ENCODE results near the gene UROC1.

UROC1 gene

GRCh38 chr3:126473292-126474168 is 44.0 kb downstream of the UROC1 start:
- Histone ChIP-seq H3K4me1 (ENCODE audit: control insufficient read depth in 2 of 2, insufficient read depth in 2 of 2, low read length in 2 of 2) (peaks cover 31 to 35% of the 10 kb centered on the region in 2 donors), H3K4me3 (ENCODE audit: low read length in 2 of 2) (peak overlapping the region; percentile 20 to 52), H3K27ac (ENCODE audit: low read depth in 2 of 2, low read length in 2 of 2) (no peak overlapping the region), H3K27me3 (ENCODE audit: control insufficient read depth in 2 of 2, insufficient read depth in 2 of 2, low read length in 2 of 2) (no peaks in the 10 kb centered on the region), H3K36me3 (ENCODE audit: control insufficient read depth in 2 of 2, insufficient read depth in 2 of 2, low read length in 2 of 2) (peaks cover 27 to 38% of the 10 kb centered on the region in 2 donors), H3K9ac (ENCODE audit: low read depth in 1 of 2, low read length in 2 of 2) (peak overlapping the region in 1 of 2 donors; percentile 13), H3K9me3 (ENCODE audit: control insufficient read depth in 2 of 2, low read length in 2 of 2) (no peaks in the 10 kb centered on the region)

- Histone ChIP-seq H3K27me3 (ENCODE audit: control insufficient read depth in 2 of 2, insufficient read depth in 2 of 2, low read length in 2 of 2) (no peaks in the 10 kb centered on the region), H3K9ac (ENCODE audit: low read depth in 1 of 2, low read length in 2 of 2) (no peak overlapping the region), H3K4me3 (ENCODE audit: low read length in 2 of 2) (peak overlapping the region; percentile 20 to 52), H3K27ac (ENCODE audit: low read depth in 2 of 2, low read length in 2 of 2) (no peak overlapping the region), H3K36me3 (ENCODE audit: control insufficient read depth in 2 of 2, insufficient read depth in 2 of 2, low read length in 2 of 2) (peaks cover 38 to 49% of the 10 kb centered on the region in 2 donors), H3K4me1 (ENCODE audit: control insufficient read depth in 2 of 2, insufficient read depth in 2 of 2, low read length in 2 of 2) (peaks cover 31 to 35% of the 10 kb centered on the region in 2 donors), H3K9me3 (ENCODE audit: control insufficient read depth in 2 of 2, low read length in 2 of 2) (no peaks in the 10 kb centered on the region)
These were observed 45.1 kb downstream of the UROC1 start for GRCh38 chr3:126472277-126473006.

DNA sequence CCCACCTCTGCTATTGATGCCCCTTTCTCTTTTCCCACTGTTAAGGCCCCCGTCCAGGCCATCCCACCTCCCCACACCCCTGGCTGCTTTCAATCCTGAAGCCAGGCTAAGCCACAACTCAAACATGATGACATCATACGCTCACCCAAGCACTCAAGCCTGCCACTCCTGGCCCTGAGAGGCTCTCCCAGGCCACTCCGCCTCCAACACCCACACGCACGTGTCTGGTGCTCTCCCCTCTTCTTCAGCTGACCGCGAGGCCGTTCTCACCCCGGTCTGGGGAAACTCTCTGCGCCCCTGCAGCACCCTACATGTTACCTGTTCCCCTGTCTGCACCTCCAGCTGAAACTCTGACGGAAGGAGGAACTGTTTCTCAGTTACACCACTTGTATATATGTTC is 48.1 kb downstream of the UROC1 start:
- Histone ChIP-seq H3K27ac (ENCODE audit: low read depth in 2 of 2, low read length in 2 of 2) (no peak overlapping the region), H3K4me1 (ENCODE audit: control insufficient read depth in 2 of 2, insufficient read depth in 2 of 2, low read length in 2 of 2) (peaks cover 24 to 27% of the 10 kb centered on the region in 2 donors), H3K4me3 (ENCODE audit: low read length in 2 of 2) (no peak overlapping the region), H3K27me3 (ENCODE audit: control insufficient read depth in 2 of 2, insufficient read depth in 2 of 2, low read length in 2 of 2) (no peaks in the 10 kb centered on the region), H3K36me3 (ENCODE audit: control insufficient read depth in 2 of 2, insufficient read depth in 2 of 2, low read length in 2 of 2) (peaks cover 63 to 78% of the 10 kb centered on the region in 2 donors), H3K9ac (ENCODE audit: low read depth in 1 of 2, low read length in 2 of 2) (no peak overlapping the region), H3K9me3 (ENCODE audit: control insufficient read depth in 2 of 2, low read length in 2 of 2) (no peaks in the 10 kb centered on the region)

DNA sequence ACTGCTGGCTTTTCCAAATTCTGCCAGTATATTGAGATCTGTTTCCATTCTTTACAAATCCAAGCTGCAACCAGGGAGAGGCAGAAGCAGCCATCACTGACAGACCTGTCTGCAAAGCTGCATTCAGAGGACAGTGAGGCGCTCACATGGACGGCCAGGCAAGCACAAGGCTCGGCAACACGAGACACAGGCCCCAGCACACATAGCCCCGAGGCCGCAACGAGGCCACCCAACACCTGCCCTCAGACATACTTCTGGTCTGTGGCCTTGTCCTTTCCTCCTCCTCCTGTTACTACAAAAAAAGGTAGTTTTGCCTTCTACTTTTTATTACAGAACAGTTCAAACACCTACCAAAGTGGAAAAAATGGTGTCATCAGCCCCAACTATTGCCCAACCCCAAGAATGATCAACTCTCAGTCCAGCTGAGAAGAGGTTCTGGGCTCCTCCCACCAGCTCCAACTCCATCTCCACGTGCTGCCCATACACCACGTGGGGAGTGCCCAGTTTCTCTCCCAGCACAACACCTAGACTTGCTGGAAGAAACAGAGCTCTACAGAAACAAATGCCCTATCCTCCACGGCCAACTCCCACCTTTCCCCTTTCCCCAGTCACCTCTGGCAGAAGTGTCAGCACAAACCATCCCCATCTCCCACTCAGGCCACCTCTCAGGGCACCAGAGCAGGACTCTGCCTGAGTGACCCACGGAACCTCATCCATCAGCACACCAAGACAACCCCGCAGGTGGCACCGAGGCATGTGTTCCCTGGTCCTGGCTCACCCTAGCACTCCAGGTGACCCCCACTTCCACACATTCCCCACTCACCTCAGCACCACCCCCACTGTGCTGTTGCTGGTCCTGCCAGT is 49.3 kb downstream of the UROC1 start:
- peaks cover 14 to 15% of the 10 kb centered on the region in 2 donors for H3K4me1 ChIP-seq (ENCODE audit: control insufficient read depth in 2 of 2, insufficient read depth in 2 of 2, low read length in 2 of 2)
- H3K27ac ChIP-seq (ENCODE audit: low read depth in 2 of 2, low read length in 2 of 2) = no peak overlapping the region
- peaks cover 70 to 85% of the 10 kb centered on the region in 2 donors for H3K36me3 ChIP-seq (ENCODE audit: control insufficient read depth in 2 of 2, insufficient read depth in 2 of 2, low read length in 2 of 2)

GRCh38 chr3:126467611-126467955 is 50.0 kb downstream of the UROC1 start:
- Histone ChIP-seq H3K27me3 (ENCODE audit: control insufficient read depth in 2 of 2, insufficient read depth in 2 of 2, low read length in 2 of 2) (no peaks in the 10 kb centered on the region), H3K27ac (ENCODE audit: low read depth in 2 of 2, low read length in 2 of 2) (no peak overlapping the region), H3K9ac (ENCODE audit: low read depth in 1 of 2, low read length in 2 of 2) (no peak overlapping the region), H3K36me3 (ENCODE audit: control insufficient read depth in 2 of 2, insufficient read depth in 2 of 2, low read length in 2 of 2) (peaks cover 71 to 89% of the 10 kb centered on the region in 2 donors), H3K4me1 (ENCODE audit: control insufficient read depth in 2 of 2, insufficient read depth in 2 of 2, low read length in 2 of 2) (peaks cover 7 to 9% of the 10 kb centered on the region in 2 donors), H3K9me3 (ENCODE audit: control insufficient read depth in 2 of 2, low read length in 2 of 2) (no peaks in the 10 kb centered on the region), H3K4me3 (ENCODE audit: low read length in 2 of 2) (no peak overlapping the region)

More for the DNA sequence above, 49.3 kb downstream of the UROC1 start:
- Histone ChIP-seq H3K4me3 (ENCODE audit: low read length in 2 of 2) (no peak overlapping the region), H3K27me3 (ENCODE audit: control insufficient read depth in 2 of 2, insufficient read depth in 2 of 2, low read length in 2 of 2) (no peaks in the 10 kb centered on the region), H3K9me3 (ENCODE audit: control insufficient read depth in 2 of 2, low read length in 2 of 2) (no peaks in the 10 kb centered on the region), H3K9ac (ENCODE audit: low read depth in 1 of 2, low read length in 2 of 2) (no peak overlapping the region)

GRCh38 chr3:126466886-126467610 is 50.5 kb downstream of the UROC1 start:
- no peak overlapping the region for H3K27ac ChIP-seq (ENCODE audit: low read depth in 2 of 2, low read length in 2 of 2)
- H3K4me1 ChIP-seq (ENCODE audit: control insufficient read depth in 2 of 2, insufficient read depth in 2 of 2, low read length in 2 of 2) = peaks cover 2 to 3% of the 10 kb centered on the region in 2 donors
- no peak overlapping the region for H3K9ac ChIP-seq (ENCODE audit: low read depth in 1 of 2, low read length in 2 of 2)

DNA sequence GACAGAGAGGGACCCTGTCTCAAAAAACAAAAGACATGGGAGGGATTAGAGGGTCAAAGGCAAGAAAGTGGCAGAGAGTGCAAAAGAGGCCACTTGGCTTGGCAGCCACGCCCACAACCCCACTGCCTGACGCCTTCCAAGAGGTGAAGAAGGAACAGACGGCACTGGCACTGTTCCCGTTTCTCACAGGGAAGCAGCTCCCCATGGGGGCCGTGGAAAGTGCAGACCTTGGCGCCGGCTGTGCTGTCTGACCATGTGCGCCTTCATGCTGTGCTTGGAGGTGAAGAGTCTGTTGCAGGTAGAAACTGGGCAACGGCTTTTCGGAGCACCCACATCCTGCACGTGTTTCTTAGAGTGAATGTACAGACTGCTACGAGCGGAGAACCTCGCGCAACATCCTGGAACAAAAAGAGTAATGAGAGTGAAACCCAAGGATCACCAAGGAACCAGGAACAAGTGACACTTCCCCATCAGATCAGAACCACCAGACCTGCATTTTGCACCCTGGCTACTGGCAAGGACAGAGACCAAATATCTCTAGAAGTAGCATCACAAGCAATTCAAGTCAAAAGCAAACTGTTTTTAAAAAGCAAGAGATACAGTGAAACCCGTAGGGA is 51.5 kb downstream of the UROC1 start:
- Histone ChIP-seq H3K4me1 (ENCODE audit: control insufficient read depth in 2 of 2, insufficient read depth in 2 of 2, low read length in 2 of 2) (no peaks in the 10 kb centered on the region), H3K36me3 (ENCODE audit: control insufficient read depth in 2 of 2, insufficient read depth in 2 of 2, low read length in 2 of 2) (peaks cover 83 to 95% of the 10 kb centered on the region in 2 donors), H3K27me3 (ENCODE audit: control insufficient read depth in 2 of 2, insufficient read depth in 2 of 2, low read length in 2 of 2) (no peaks in the 10 kb centered on the region), H3K4me3 (ENCODE audit: low read length in 2 of 2) (no peak overlapping the region), H3K9ac (ENCODE audit: low read depth in 1 of 2, low read length in 2 of 2) (no peak overlapping the region), H3K27ac (ENCODE audit: low read depth in 2 of 2, low read length in 2 of 2) (no peak overlapping the region), H3K9me3 (ENCODE audit: control insufficient read depth in 2 of 2, low read length in 2 of 2) (no peaks in the 10 kb centered on the region)

More at GRCh38 chr3:126466886-126467610, 50.5 kb downstream of the UROC1 start:
- no peaks in the 10 kb centered on the region for H3K9me3 ChIP-seq (ENCODE audit: control insufficient read depth in 2 of 2, low read length in 2 of 2)
- peaks cover 76 to 94% of the 10 kb centered on the region in 2 donors for H3K36me3 ChIP-seq (ENCODE audit: control insufficient read depth in 2 of 2, insufficient read depth in 2 of 2, low read length in 2 of 2)
- H3K27me3 ChIP-seq (ENCODE audit: control insufficient read depth in 2 of 2, insufficient read depth in 2 of 2, low read length in 2 of 2) = no peaks in the 10 kb centered on the region
- no peak overlapping the region for H3K4me3 ChIP-seq (ENCODE audit: low read length in 2 of 2)

DNA sequence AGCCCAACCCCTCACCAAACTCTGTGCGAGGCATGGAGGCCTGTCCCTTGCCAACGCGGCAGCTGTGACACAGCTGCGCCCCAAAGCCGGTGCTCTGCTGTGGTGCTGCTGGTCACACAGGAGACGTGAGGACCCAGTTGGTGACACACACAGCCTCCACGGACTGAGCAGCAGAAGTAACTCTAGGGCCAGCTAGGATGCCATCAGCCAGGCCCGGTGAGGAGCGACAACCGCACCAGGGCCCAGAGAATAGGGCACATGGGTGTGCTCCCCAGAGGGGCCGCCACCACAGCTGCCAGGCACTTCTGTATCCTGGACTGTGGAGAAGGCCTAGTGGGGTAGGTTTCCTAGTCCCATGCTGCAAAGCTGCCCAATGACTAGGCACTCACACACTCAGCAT is 52.6 kb downstream of the UROC1 start:
- H3K27ac ChIP-seq (ENCODE audit: low read depth in 2 of 2, low read length in 2 of 2) = no peak overlapping the region
- H3K36me3 ChIP-seq (ENCODE audit: control insufficient read depth in 2 of 2, insufficient read depth in 2 of 2, low read length in 2 of 2) = peaks cover 81 to 93% of the 10 kb centered on the region in 2 donors

DNA sequence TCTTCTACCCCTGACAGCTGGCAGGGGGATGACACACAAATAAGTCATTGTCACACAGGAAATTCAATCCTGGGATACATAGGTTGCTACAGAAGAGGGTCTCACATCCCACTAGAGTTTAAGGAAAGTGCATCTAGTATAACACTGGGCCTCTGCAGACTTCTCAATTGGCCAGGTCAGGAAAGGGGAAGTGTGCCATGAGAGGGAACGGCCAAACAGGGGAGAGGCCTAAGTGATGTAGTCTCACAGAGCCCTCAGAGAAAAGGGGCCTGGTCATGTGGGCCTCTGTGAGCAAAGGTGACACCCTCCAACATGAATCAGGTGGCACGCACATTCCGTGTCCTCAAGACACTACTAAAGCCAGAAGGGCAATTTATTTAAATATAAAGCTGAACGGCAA is 53.1 kb downstream of the UROC1 start:
- Histone ChIP-seq H3K9ac (ENCODE audit: low read depth in 1 of 2, low read length in 2 of 2) (no peak overlapping the region), H3K4me1 (ENCODE audit: control insufficient read depth in 2 of 2, insufficient read depth in 2 of 2, low read length in 2 of 2) (no peaks in the 10 kb centered on the region), H3K27ac (ENCODE audit: low read depth in 2 of 2, low read length in 2 of 2) (no peak overlapping the region), H3K27me3 (ENCODE audit: control insufficient read depth in 2 of 2, insufficient read depth in 2 of 2, low read length in 2 of 2) (no peaks in the 10 kb centered on the region), H3K4me3 (ENCODE audit: low read length in 2 of 2) (no peak overlapping the region), H3K36me3 (ENCODE audit: control insufficient read depth in 2 of 2, insufficient read depth in 2 of 2, low read length in 2 of 2) (peaks cover 81 to 92% of the 10 kb centered on the region in 2 donors), H3K9me3 (ENCODE audit: control insufficient read depth in 2 of 2, low read length in 2 of 2) (no peaks in the 10 kb centered on the region)

More for the DNA sequence above, 52.6 kb downstream of the UROC1 start:
- H3K27me3 ChIP-seq (ENCODE audit: control insufficient read depth in 2 of 2, insufficient read depth in 2 of 2, low read length in 2 of 2) = no peaks in the 10 kb centered on the region
- H3K4me3 ChIP-seq (ENCODE audit: low read length in 2 of 2) = no peak overlapping the region
- no peaks in the 10 kb centered on the region for H3K9me3 ChIP-seq (ENCODE audit: control insufficient read depth in 2 of 2, low read length in 2 of 2)
- no peaks in the 10 kb centered on the region for H3K4me1 ChIP-seq (ENCODE audit: control insufficient read depth in 2 of 2, insufficient read depth in 2 of 2, low read length in 2 of 2)
- no peak overlapping the region for H3K9ac ChIP-seq (ENCODE audit: low read depth in 1 of 2, low read length in 2 of 2)

All from mucosa of rectum (tissue), 2 donors.